ENCODE measurements around the gene MNDA. TPM values are rescaled to one million over a fixed set of nuclear protein-coding genes. Genes with fewer than 3 reads are reported as not detected.
A peak's percentile ranks its signal among the peaks of the same experiment; 100 is the strongest.

MNDA gene
- total and polyA plus RNA-seq, 4 donors: 3.7 to 16.6 (median 4.3) TPM

DNA sequence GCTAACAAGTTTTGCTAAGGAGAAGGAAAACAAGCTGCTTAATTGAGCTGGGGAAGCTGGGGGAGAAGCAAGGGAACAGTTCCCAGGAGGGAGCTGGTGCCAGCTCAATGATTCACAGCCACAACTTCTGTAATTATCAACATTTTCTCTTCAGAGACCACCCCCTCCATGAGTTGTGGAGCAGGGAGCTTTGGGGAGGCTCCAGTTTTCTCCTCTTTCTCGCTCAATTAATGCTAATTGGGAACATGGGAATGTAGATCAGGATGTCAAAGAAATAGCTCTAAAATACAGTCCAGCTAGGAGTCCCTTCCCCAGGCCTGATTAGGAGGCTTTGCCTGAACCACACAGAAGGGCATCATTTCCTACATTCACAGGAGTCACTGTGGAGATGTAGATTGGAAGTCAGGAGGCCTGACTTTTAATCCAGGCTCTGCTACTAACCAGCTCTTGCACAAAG, 12.1 kb upstream of the MNDA start:
- Histone ChIP-seq H3K4me1 (ENCODE audit: control insufficient read depth in 4 of 4, insufficient read depth in 4 of 4, low read length in 3 of 4) (no peaks in the 10 kb centered on the region), H3K27ac (ENCODE audit: low read depth in 1 of 2, low read length in 2 of 2) (peak overlapping the region in 1 of 2 donors; percentile 47), H3K27me3 (ENCODE audit: control insufficient read depth in 4 of 4, insufficient read depth in 4 of 4, low read length in 3 of 4) (no peaks in the 10 kb centered on the region), H3K4me3 (ENCODE audit: low read depth in 1 of 3, low read length in 3 of 3) (no peak overlapping the region), H3K9ac (ENCODE audit: low read depth in 1 of 2, low read length in 2 of 2) (no peak overlapping the region), H3K36me3 (ENCODE audit: control insufficient read depth in 4 of 4, insufficient read depth in 3 of 4, low read depth in 1 of 4, low read length in 3 of 4) (no peaks in the 10 kb centered on the region), H3K9me3 (ENCODE audit: control insufficient read depth in 4 of 4, low read length in 3 of 4) (peaks cover 0 to 4% (median 0%) of the 10 kb centered on the region in 4 donors)
- TF ChIP-seq SP1 (IDR thresholded peaks at IDR 0.05) (no peak), RXRA (IDR thresholded peaks at IDR 0.05) (no peak), RAD21 (IDR thresholded peaks at IDR 0.05) (no peak), HNF4A (conservative IDR thresholded peaks at IDR 0.05) (no peak), YY1 (IDR thresholded peaks at IDR 0.05) (no peak), GABPA (IDR thresholded peaks at IDR 0.05 in 1 of 2, conservative IDR thresholded peaks at IDR 0.05 in 1 of 2) (no peak), JUND (IDR thresholded peaks at IDR 0.05) (no peak), FOXA2 (IDR thresholded peaks at IDR 0.05) (no peak), HNF4G (IDR thresholded peaks at IDR 0.05) (no peak), FOXA1 (IDR thresholded peaks at IDR 0.05) (no peak), EGR1 (IDR thresholded peaks at IDR 0.05; ENCODE audit: low read depth in 2 of 2) (no peak), TAF1 (conservative IDR thresholded peaks at IDR 0.05) (no peak)
- TF ChIP-seq, protein P1, sequence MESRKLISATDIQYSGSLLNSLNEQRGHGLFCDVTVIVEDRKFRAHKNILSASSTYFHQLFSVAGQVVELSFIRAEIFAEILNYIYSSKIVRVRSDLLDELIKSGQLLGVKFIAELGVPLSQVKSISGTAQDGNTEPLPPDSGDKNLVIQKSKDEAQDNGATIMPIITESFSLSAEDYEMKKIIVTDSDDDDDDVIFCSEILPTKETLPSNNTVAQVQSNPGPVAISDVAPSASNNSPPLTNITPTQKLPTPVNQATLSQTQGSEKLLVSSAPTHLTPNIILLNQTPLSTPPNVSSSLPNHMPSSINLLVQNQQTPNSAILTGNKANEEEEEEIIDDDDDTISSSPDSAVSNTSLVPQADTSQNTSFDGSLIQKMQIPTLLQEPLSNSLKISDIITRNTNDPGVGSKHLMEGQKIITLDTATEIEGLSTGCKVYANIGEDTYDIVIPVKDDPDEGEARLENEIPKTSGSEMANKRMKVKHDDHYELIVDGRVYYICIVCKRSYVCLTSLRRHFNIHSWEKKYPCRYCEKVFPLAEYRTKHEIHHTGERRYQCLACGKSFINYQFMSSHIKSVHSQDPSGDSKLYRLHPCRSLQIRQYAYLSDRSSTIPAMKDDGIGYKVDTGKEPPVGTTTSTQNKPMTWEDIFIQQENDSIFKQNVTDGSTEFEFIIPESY (IDR thresholded peaks at IDR 0.05): no peak
- TF ChIP-seq, protein P2, sequence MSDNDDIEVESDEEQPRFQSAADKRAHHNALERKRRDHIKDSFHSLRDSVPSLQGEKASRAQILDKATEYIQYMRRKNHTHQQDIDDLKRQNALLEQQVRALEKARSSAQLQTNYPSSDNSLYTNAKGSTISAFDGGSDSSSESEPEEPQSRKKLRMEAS (IDR thresholded peaks at IDR 0.05): no peak
- TF ChIP-seq, protein P3, sequence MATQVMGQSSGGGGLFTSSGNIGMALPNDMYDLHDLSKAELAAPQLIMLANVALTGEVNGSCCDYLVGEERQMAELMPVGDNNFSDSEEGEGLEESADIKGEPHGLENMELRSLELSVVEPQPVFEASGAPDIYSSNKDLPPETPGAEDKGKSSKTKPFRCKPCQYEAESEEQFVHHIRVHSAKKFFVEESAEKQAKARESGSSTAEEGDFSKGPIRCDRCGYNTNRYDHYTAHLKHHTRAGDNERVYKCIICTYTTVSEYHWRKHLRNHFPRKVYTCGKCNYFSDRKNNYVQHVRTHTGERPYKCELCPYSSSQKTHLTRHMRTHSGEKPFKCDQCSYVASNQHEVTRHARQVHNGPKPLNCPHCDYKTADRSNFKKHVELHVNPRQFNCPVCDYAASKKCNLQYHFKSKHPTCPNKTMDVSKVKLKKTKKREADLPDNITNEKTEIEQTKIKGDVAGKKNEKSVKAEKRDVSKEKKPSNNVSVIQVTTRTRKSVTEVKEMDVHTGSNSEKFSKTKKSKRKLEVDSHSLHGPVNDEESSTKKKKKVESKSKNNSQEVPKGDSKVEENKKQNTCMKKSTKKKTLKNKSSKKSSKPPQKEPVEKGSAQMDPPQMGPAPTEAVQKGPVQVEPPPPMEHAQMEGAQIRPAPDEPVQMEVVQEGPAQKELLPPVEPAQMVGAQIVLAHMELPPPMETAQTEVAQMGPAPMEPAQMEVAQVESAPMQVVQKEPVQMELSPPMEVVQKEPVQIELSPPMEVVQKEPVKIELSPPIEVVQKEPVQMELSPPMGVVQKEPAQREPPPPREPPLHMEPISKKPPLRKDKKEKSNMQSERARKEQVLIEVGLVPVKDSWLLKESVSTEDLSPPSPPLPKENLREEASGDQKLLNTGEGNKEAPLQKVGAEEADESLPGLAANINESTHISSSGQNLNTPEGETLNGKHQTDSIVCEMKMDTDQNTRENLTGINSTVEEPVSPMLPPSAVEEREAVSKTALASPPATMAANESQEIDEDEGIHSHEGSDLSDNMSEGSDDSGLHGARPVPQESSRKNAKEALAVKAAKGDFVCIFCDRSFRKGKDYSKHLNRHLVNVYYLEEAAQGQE (IDR thresholded peaks at IDR 0.05): no peak
- WGBS: 69% methylated on average over 1 of the region's 1 CpG
- DNase-seq (ENCODE audit: low spot score): no peak

DNA sequence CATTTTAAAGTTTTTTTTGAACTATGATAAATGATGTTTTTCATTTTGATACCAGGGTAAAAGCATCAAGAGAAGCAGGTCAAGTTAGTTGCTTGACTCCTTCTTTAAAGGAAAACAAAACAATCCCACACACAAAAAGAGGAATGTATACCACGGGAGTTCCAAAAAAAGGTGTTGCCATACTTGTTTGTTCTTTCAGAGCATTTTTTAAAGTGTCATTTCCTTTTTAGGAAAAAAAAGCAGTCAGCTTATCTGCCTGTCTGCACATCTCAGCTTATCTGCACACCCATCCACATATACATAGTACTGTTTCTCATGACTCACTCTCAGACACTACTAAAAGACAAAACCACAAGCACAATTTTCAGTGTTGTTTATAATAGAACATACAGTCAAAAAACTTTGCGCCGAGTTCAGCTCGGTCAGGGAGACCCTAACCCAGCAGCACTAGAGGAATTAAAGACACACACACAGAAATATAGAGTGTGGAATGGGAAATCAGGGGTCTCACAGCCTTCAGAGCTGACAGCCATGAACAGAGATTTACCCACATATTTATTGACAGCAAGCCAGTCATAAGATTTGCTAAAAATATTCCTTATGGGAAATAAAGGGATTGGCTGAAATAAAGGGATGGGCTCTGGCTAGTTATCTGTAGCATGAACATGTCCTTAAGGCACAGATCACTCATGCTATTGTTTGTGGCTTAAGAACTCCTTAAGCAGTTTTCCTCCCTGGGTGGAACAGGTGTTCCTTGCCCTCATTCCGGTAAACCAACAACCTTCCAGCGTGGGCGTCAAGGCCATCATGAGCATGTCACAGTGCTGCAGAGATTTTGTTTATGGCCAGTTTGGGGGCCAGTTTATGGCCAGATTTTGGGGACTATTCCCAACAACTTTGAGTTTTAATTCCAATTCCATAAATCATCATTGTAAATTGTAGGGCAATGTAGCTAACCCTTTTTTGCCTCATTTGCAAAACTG, 11.4 kb upstream of the MNDA start:
- H3K27ac ChIP-seq (ENCODE audit: low read depth in 1 of 2, low read length in 2 of 2): peak overlapping the region in 1 of 2 donors; percentile 47
- WGBS: 71% methylated on average over 7 of the region's 7 CpGs
- no peak for DNase-seq (ENCODE audit: low spot score)
- TF ChIP-seq YY1 (IDR thresholded peaks at IDR 0.05) (no peak), EGR1 (IDR thresholded peaks at IDR 0.05; ENCODE audit: low read depth in 2 of 2) (no peak), NR2F2 (IDR thresholded peaks at IDR 0.05) (no peak), RXRA (IDR thresholded peaks at IDR 0.05) (no peak), JUND (IDR thresholded peaks at IDR 0.05) (no peak), RAD21 (IDR thresholded peaks at IDR 0.05) (no peak), FOXA1 (IDR thresholded peaks at IDR 0.05) (no peak)
- TF ChIP-seq, protein P4, sequence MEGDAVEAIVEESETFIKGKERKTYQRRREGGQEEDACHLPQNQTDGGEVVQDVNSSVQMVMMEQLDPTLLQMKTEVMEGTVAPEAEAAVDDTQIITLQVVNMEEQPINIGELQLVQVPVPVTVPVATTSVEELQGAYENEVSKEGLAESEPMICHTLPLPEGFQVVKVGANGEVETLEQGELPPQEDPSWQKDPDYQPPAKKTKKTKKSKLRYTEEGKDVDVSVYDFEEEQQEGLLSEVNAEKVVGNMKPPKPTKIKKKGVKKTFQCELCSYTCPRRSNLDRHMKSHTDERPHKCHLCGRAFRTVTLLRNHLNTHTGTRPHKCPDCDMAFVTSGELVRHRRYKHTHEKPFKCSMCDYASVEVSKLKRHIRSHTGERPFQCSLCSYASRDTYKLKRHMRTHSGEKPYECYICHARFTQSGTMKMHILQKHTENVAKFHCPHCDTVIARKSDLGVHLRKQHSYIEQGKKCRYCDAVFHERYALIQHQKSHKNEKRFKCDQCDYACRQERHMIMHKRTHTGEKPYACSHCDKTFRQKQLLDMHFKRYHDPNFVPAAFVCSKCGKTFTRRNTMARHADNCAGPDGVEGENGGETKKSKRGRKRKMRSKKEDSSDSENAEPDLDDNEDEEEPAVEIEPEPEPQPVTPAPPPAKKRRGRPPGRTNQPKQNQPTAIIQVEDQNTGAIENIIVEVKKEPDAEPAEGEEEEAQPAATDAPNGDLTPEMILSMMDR (IDR thresholded peaks at IDR 0.05; ENCODE audit: low read depth, low read length, missing input control): no peak
- TF ChIP-seq, protein P5, sequence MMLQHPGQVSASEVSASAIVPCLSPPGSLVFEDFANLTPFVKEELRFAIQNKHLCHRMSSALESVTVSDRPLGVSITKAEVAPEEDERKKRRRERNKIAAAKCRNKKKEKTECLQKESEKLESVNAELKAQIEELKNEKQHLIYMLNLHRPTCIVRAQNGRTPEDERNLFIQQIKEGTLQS (IDR thresholded peaks at IDR 0.05): no peak
- TF ChIP-seq, protein P1 (IDR thresholded peaks at IDR 0.05): no peak

More for the DNA sequence above, 11.4 kb upstream of the MNDA start:
- Histone ChIP-seq H3K9me3 (ENCODE audit: control insufficient read depth in 4 of 4, low read length in 3 of 4) (peaks cover 0 to 4% (median 0%) of the 10 kb centered on the region in 4 donors), H3K27me3 (ENCODE audit: control insufficient read depth in 4 of 4, insufficient read depth in 4 of 4, low read length in 3 of 4) (no peaks in the 10 kb centered on the region), H3K4me3 (ENCODE audit: low read depth in 1 of 3, low read length in 3 of 3) (no peak overlapping the region), H3K9ac (ENCODE audit: low read depth in 1 of 2, low read length in 2 of 2) (no peak overlapping the region), H3K4me1 (ENCODE audit: control insufficient read depth in 4 of 4, insufficient read depth in 4 of 4, low read length in 3 of 4) (no peaks in the 10 kb centered on the region), H3K36me3 (ENCODE audit: control insufficient read depth in 4 of 4, insufficient read depth in 3 of 4, low read depth in 1 of 4, low read length in 3 of 4) (no peaks in the 10 kb centered on the region)

Data from liver (tissue), 9 donors.